DND-41 (cell line): ENCODE data around the gene PLD5.
"Not testable (repeated sequence)": the region's sequence is repeated elsewhere in the genome, so short reads cannot be mapped to it uniquely, and the experiment has no call there.

Source experiments
- CTCF ChIP-seq: IDR thresholded peaks from 2 replicates; pipeline ENCODE4 v1.5.1; 2012; ENCODE audit warnings: borderline replicate concordance, low read length, moderate library complexity, mild to moderate bottlenecking; ENCODE audit not compliant: poor library complexity, severe bottlenecking; ENCODE audit errors: extremely low read depth
- EZH2 ChIP-seq: IDR thresholded peaks from 3 replicates; pipeline ENCODE4 v1.6.1; 2012; ENCODE audit warnings: borderline replicate concordance, low read depth, mild to moderate bottlenecking, moderate library complexity, low read length, inconsistent platforms; ENCODE audit not compliant: severe bottlenecking

GRCh38 chr1:242210316-242210715, 314.2 kb downstream of the PLD5 start:
- not testable (repeated sequence) for TF ChIP-seq CTCF, EZH2
